ENCODE measurements around the gene PES1.
"Not testable (repeated sequence)": the region's sequence is repeated elsewhere in the genome, so short reads cannot be mapped to it uniquely, and the experiment has no call there.

The PES1 gene

GRCh38 chr22:30591588-30592359, at the start of gene PES1:
TSS of gene PES1 (minus strand) at chr22:30591910. CDS start at chr22:30591833, 77 bp downstream.
- peak; percentile 89 for DNase-seq

- no peak for DNase-seq
These were observed 49.2 kb upstream of the PES1 start for GRCh38 chr22:30640839-30641430.

DNA sequence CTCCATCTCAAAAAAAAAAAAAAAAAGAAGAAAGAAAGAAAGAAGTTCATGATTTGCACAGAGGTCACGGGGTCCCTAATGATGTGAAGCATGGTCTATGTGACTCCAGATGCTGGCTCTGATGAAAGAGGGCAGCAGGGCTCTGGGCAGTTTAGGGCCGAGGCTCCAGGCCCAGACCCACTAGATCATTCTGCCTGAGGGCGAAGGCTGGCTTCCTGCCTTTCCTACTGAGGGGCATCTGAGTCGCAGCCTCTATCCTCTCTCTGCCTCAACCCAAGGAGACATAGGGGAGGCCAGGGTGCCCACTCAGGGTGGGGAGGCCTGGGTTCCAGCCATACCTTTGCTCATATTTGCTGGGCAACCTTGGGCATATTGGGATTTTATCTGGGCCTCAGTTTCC, 48.7 kb upstream of the PES1 start:
- no peak for DNase-seq

- no peak for DNase-seq
These were observed 46.0 kb upstream of the PES1 start for GRCh38 chr22:30637701-30638114.

DNA sequence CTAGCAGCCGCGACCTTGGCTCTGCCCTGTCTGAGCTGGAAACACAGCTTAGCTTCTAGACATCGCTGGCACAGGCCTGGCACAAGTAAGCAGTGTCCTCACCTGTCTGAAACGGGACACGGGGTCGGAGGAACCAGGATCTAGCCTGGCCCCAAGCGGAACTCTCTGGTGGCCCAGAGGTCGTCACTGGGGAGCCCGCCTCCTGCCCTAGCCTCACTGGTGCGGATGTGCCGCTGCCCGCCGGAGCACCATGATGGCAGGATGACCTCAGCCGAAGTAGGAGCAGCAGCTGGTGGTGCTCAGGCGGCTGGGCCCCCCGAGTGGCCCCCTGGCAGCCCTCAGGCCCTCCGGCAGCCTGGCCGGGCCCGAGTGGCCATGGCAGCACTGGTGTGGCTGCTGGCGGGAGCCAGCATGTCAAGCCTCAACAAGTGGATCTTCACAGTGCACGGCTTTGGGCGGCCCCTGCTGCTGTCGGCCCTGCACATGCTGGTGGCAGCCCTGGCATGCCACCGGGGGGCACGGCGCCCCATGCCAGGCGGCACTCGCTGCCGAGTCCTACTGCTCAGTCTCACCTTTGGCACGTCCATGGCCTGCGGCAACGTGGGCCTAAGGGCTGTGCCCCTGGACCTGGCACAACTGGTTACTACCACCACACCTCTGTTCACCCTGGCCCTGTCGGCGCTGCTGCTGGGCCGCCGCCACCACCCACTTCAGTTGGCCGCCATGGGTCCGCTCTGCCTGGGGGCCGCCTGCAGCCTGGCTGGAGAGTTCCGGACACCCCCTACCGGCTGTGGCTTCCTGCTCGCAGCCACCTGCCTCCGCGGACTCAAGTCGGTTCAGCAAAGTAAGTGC, 44.7 kb upstream of the PES1 start:
- DNase-seq, result peak; percentile 44

GRCh38 chr22:30635273-30636225, 43.8 kb upstream of the PES1 start, which contains the start of gene SLC35E4:
TSS of gene SLC35E4 (plus strand) at chr22:30635781. CDS start at chr22:30636451, 670 bp downstream.
- peak; percentile 97 for DNase-seq

DNA sequence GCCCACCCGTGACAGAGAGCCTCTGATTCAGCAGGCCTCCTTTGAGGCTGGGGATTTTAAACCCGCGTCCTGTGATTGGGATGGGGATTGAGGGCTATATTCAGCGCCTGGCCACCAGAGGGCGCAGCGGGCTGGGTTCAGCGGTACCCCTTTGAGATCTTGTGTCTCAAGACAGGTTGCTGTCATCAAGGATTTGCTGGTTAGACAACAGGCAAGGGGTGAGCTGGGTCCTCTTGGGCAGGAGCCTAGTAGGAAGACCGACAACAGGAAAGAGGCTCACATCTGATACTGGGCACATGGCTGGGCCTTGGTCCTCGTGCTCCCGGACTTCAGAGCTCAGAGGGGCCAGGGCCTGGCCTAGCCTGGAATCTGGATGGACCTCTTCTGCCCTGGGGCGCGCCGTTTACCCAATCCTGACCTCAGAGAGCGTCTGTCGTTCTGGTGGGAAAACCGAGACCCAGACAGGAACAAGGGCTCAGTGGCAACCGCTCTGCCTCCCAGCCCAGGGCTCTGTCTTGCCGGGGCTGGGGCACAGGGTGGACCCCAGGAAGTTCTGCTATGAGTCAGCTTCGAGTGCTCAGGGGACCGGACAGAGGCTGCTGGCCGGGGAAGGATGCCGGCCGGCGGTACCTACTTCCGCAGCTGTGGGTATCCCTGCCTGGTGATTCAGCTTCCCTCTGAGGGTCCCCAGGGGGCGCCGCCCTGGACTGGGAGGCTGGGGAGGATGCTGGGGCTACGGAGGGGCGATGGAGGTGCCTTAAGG, 42.9 kb upstream of the PES1 start:
- peak; percentile 92 for DNase-seq

DNA sequence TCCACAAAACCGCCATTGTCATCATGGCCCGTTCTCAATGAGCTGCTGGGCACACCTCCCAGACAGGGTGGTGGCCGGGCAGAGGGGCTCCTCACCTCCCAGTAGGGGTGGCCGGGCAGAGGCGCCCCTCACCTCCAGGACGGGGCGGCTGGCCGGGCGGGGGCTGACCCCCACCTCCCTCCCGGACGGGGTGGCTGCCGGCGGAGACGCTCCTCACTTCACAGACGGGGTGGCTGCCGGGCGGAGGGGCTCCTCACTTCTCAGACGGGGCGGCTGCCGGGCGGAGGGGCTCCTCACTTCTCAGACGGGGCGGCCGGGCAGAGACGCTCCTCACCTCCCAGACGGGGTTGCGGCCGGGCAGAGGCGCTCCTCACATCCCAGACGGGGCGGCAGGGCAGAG, 39.8 kb upstream of the PES1 start:
- not testable (repeated sequence) for DNase-seq

GRCh38 chr22:30628491-30628890, 36.8 kb upstream of the PES1 start:
- no peak for DNase-seq

- DNase-seq, result no peak
These were observed 35.8 kb upstream of the PES1 start for GRCh38 chr22:30627471-30627870.

DNA sequence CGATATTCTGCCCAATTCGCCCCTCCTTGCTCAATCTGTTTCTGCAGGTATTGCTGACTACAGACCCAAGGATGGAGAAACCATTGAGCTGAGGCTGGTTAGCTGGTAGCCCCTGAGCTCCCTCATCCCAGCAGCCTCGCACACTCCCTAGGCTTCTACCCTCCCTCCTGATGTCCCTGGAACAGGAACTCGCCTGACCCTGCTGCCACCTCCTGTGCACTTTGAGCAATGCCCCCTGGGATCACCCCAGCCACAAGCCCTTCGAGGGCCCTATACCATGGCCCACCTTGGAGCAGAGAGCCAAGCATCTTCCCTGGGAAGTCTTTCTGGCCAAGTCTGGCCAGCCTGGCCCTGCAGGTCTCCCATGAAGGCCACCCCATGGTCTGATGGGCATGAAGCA, 34.7 kb upstream of the PES1 start:
- no peak for DNase-seq

GRCh38 chr22:30619909-30620308, 28.2 kb upstream of the PES1 start:
- not testable (repeated sequence) for DNase-seq

DNA sequence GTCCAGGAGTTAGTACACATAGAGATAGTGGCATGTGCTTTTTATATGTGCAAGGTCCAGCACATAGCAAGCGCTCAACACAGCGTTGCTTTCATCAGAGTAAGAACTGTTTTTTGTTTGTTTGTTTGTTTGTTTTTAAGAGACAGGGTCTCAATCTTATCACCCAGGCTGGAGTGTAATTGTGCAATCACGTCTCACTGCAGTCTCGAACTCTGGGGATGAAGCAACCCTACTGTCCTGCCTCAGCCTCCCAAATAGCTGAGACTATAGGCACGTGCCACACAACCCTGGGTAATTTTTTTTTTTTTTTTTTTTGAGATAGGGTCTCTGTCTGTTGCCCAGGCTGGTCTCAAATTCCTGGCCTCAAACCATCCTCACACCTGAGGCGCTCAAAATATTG, 26.1 kb upstream of the PES1 start:
- DNase-seq, result no peak

- no peak for DNase-seq
These were observed 23.8 kb upstream of the PES1 start for GRCh38 chr22:30615543-30615954.

- no peak for DNase-seq
These were observed 23.2 kb upstream of the PES1 start for GRCh38 chr22:30614879-30615278.

DNA sequence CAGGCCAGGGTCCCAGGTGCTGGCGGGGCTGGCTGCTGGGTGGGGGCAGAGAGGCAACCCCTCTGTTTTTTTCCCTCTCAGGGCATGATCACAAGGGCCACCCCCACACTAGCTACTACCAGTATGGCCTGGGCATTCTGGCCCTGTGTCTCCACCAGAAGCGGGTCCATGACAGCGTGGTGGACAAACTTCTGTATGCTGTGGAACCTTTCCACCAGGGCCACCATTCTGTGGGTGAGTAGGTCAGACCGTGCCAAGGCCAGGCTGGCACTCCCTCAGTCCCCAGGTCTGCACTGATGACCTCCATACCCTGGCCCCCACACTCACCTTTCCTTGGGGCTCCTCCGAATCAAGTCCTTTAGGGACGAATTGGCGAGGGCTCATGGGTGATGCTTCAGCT, 22.6 kb upstream of the PES1 start:
- DNase-seq, result no peak

DNA sequence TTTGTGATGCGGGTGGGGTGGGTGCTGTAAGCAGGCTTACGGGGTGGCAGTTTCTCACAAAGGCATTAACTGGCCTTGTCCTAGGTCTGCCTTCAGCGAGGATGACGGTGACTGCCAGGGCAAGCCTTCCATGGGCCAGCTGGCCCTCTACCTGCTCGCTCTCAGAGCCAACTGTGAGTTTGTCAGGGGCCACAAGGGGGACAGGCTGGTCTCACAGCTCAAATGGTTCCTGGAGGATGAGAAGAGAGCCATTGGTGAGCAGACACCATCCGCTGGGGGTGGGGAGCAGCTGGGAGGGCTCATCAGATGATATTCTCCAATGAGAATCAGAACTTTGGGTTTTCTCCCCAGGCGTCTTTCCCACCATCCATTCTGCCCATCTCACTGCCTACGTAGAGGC, 21.1 kb upstream of the PES1 start:
- DNase-seq, result no peak

- DNase-seq, result no peak
These were observed 19.5 kb upstream of the PES1 start for GRCh38 chr22:30611197-30611596.

DNA sequence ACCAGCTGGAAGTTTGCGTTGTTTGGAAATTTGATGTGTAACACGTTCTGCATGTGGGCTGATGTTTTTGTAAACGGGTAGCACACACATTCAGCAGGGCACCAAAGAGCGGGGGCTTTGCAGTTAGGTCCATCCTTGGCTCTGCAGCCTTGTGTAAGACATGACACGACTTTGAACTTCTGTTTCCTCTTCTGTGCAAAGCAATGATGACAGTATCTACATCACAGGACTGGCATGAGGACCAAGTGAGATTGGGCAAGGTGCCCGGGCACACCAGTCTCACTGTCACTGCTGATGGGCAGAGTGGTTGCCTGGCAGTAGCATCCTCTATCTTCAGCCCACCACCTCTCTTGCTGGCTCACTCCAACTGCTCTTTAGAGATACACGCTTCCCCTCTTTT, 18.6 kb upstream of the PES1 start:
- no peak for DNase-seq

DNA sequence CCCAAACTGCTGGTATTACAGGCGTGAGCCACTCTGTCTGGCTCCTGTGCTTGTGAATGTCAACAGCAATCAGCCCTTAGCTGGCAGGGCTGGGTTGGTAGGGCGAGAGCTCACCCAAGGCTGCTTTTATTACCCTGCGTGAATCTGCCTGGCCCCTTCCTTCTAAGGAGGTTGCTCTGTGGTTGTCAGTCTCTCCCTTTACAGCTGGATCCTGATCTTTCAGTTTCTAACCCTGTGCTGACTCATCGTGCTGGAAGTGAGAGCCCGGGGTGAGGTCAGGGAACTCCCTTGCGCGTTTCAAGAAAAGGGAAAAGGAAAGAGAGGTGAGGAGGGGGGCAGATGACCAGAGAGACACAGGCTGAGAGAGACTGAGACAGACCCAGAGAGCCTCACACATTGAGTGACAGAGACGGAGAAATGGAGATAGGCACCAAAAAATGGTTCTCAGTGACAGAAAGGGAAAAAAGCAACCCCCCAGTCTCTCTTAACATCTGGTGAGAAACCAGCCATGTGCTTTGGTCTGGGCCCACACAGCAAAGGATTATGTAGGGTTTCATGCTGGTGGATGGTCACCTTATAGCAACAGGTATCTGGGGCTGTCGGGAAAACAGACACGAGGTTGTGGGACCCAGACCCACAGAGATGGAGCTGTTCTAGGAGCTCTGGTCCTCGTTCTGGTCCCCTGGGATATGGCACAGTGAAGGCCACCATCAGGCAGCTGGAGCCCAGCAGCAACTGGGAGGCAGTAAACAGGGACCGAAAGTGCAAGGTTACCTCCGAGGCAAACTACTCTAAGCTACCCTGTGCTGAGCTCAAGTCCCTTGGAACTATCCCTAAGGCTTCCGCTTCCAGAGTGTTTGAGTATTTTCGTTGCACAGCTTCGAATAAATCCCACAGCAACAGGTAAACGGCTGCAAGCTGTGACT, 17.8 kb upstream of the PES1 start:
- no peak for DNase-seq

Data from activated CD4-positive, CD25-positive, alpha-beta regulatory T cell treated with anti-CD3 and anti-CD28 coated beads, Interleukin-2, amount 50 U/mL, for 72 hours (primary cell).